Measurements from ENCODE around the gene LZIC.

DNA sequence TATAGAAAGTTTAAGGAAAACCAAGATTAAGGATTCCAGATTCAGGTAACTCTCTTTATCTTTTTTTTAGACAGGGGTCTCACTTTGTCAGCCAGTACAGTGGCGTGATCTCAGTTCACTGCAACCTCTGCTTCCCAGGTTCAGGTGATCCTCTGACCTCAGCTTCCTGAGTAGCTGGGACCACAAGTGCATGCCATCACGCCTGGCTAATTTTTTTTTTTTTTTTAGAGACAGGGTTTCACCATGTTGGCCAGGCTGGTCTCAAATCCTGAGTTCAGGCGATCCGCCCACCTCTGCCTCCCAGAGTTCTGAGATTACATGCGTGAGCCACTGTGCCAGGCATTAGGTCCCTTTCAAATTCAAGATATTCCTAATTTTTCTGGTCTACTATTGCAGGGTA is 15.9 kb downstream of the LZIC start:
- no peak for TF ChIP-seq EZH2 (IDR thresholded peaks at IDR 0.05; ENCODE audit: low read length, missing control alignments)
- TF ChIP-seq, protein P1, sequence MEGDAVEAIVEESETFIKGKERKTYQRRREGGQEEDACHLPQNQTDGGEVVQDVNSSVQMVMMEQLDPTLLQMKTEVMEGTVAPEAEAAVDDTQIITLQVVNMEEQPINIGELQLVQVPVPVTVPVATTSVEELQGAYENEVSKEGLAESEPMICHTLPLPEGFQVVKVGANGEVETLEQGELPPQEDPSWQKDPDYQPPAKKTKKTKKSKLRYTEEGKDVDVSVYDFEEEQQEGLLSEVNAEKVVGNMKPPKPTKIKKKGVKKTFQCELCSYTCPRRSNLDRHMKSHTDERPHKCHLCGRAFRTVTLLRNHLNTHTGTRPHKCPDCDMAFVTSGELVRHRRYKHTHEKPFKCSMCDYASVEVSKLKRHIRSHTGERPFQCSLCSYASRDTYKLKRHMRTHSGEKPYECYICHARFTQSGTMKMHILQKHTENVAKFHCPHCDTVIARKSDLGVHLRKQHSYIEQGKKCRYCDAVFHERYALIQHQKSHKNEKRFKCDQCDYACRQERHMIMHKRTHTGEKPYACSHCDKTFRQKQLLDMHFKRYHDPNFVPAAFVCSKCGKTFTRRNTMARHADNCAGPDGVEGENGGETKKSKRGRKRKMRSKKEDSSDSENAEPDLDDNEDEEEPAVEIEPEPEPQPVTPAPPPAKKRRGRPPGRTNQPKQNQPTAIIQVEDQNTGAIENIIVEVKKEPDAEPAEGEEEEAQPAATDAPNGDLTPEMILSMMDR (conservative IDR thresholded peaks at IDR 0.05 in 1 of 2, IDR thresholded peaks at IDR 0.05 in 1 of 2; ENCODE audit: low read depth in 1 of 2, low read length in 2 of 2) = no peak
